Stimulated activated CD4-positive, alpha-beta T cell treated with anti-CD3 and anti-CD28 coated beads, TNF-alpha, amount 100 ng/mL, for 4 hours (primary cell): ENCODE measurements around the gene ITGA5.
A peak's percentile ranks its signal among the peaks of the same experiment; 100 is the strongest.

Experiments used
- DNase-seq, 3 experiments: peaks; one replicate each; pipeline ENCODE4 v3.0.0-alpha.2; 2020; ENCODE audit warnings: low read depth in 3 of 3

ITGA5 gene

DNA sequence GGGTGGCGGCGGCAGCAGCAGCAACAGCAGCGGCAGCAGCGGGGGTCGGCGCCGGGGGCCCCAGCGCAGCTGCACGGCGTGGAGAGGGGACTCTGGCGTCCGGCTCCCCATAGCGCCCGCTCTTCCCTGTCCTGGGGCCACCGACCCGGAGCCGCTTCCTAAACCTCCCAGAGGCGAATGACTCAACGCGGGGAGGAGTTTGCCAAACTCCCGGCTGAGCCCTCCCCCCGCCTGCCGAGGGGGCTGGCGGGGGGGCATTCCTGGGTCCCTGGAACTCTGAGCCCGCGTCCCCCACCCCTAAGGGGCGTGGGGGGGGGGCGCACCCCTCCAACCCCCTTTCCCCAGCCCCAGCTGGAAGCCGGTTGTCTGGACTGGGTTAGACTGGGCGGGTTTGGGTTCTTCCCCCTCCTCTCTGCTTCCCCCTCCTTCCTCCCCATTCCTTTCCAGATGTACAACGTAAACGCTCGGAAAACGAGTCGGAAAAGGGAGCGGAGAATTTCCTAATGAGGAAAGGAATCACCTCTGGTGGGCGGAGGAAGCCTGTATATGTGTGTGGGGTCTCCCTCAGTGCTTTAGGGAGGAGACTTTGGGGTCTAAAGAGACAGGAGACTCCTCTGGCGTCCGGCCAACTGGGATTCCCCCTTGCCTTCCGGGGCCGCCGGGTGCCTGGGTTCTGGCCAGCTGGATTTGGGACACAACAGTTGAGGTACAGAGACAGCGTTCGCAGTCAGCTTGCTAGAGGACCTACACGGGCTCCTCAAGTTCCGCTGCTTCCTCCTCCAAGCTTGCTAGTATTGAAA is at the start of gene ITGA5:
Gene ITGA5, minus strand, starts transcription at position 179 of the 800 bp plus-strand sequence. Its CDS starts 68 bp downstream, at position 111.
- peak in 1 of 3 experiments; percentile 25 for DNase-seq

DNA sequence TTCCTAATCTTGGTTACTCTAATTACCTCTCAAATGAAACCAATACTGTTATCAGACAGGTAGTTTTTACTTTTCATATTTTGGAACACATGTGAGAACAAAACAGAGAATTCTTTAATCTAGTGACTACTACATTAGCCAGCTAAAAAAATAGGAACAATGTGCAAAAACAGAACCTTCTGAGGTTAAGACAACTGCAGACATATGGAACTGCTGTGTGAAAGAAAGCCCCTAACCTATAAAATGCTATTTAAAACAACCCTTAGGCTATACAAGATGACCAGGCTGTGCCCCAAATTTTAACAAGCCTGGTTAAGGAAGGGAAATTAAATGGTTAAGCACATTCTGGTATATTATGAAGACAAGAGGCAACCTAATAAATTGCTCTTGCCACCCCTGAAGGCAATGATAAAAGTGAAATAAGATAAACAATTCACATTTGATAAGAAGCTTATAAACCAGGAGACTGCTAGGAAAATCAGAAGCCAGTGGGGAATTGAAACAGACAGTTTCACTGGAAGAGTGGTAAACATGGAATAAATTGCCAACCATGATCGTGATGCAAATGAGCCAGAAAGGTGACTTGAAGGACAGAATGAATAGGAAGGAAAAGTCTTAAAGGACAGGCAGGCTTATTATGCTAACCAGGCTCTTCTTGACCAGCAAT is 46.9 kb upstream of the ITGA5 start:
- DNase-seq, result no peak

- DNase-seq, result no peak
Measured at GRCh38 chr12:54463484-54463883, 44.4 kb upstream of the ITGA5 start.

DNA sequence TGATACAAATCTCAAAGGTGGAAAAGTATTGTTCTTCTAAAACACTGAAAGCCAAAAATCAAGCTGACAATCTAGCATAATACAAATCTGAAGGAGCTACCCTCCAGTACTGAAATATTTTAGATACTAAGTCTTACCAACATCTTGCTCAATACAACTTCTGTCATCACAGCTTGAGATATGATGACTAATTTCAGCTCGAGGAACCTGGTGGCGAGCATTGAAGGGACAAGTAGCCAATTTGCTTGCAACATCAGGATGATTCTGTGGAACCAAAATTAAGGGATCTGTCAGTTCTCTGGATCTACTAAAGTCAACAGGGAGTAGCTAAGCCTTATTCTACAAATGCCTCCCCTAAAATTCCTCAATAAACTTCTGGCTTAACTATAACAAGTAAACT is 44.0 kb upstream of the ITGA5 start:
- no peak for DNase-seq

DNA sequence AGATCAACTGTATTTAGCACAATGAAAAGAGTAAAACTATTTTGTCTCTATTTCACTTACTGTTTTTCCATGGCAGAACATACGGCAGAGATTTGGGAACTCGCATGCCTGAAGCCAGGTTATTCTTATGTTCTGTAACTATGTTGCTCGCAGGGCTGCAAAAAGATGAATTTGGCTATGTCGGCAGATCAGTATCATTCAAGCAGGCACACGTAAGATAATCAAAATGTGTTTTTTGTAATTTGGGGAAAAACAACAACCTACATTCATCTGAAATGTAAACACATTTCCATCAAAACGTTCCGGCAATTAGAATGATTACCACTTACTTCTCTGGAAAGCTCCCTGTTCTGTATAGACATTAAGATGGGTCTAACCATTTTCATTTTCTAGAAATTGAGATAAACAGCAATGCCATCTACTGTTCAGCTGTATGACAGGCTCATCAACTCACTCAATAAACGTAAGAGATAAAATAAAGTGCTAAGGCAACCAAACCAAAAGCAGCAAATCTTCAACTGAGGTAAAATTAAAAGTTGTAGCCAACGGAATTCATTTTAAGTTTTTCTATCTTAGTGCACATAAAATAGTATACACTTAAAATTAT is 41.4 kb upstream of the ITGA5 start:
- no peak for DNase-seq

- DNase-seq, result no peak
Measured at GRCh38 chr12:54459355-54459754, 40.3 kb upstream of the ITGA5 start.

DNA sequence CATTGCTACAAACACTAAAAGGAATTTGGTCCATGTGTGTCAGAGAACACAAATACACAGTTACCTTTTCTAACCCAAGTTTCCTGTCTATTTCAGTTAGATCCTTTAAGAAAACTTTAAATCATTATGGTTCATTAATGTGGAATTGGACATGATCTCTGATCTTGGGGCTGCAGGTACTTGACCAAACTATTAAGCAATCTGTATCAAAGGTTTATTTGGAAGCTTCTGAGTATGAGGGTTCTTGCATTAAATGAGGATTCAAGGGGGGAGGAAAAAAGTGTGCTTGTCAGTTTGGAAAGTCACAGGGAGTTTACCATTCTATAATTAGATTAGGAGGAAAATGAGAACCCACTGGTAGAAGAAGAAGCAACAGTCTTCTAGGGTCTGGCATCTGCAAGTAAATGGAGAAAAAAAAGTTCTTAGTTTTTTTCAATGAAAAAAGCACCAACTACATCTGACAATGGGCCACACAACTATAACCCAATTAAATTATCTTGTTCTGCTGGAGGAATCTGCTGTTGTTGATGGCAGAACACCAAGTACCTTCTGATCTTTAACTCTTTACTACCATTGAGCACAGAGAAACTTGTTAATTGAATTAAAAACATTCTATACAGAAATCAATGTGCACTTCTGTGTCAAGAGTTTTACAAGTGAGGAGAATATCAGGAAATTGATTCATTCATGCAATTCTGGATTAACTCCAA is 36.8 kb upstream of the ITGA5 start:
- no peak for DNase-seq

- DNase-seq, result no peak
Measured at GRCh38 chr12:54452628-54453027, 33.6 kb upstream of the ITGA5 start.

DNA sequence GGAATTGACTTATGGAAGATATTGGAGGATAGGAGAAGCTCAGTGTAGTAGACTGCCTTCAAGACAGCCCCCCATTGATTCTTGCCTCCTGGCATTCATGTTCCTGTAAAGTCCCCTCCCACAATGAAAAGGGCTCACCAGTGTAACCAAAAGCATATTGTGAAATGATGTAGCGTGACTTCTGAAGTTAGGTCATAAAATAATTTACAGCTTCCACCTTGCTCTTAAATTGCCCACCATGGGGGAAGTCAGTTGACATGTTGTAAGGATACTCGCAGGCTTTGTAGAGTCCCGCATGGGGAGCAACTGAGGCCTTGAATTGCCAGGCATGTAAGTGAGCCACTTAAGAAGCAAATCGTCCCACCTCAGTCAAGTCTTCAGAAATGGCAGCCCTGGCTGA is 29.3 kb upstream of the ITGA5 start:
- no peak for DNase-seq

DNA sequence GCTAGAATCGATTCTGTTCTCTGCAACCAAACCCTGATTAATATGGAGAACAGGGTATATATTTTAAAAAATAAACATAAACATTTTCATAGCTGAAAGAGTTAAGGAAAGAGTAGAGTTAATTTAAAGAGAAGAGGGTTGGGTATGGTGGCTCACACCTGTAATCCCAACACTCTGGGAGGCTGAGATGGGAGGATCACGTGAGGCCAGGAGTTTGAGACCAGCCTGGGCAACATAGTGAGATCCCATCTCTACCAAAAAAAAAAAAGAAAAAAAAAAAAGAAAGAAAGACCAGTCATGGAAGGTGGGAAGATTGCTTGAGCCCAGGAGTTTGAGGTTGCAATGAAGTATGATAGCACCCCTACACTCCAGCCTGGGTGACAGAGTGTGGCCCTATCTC is 28.9 kb upstream of the ITGA5 start:
- DNase-seq, result no peak

DNA sequence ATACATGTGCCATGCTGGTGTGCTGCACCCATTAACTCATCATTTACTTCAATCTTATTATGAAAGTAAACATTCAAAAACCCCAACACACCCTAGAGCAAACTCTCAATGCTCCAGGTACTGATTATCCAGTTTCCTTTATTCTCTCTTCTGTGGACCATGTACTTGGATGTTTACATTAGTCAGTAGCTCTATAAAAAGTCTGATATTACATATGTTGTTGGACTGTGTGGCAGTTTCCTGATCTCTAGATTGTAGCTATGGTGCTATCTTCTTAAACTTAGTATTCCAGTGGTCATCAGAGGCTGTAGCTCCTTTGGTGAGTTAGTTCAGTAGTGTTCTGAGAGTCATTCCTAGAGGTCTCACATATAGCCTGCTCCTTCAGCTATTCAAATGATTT is 25.1 kb upstream of the ITGA5 start:
- no peak for DNase-seq

DNA sequence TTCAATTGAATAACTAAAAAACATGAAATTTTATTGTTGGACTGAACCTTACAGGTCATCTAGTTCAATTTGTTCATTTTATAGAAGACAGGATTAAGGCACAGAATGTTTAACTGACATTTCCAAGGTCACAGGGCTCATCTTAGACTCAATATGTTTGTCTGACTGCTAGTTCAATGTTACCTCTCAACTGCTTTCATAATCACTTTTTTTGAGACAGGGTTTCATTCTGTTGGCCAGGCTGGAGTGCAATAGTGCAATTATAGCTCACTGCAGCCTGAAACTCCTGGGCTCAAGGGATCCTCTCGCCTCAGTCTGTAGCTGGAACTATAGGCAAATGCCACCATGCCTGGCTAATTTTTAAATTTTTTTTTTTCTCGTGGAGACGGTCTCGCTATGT is 24.4 kb upstream of the ITGA5 start:
- DNase-seq, result no peak

DNA sequence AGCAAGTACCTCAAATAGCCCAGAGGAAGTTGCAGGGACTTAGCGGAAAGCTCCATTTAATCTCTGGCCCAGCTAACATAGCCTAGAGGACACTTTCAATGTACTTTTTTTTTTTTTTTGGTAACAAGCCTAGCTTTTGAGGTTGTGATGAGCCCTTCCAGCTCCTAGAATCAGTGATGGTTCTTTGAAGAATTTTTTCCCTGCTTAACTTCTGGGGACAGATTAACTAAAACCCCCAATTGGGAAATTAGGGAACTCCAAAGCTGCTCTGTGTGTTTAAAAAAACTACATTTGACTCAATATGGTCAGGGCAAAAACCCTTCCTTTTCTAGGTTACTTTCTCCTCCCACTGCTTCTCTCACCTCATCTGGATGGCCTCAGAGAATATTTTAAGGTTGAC is 23.9 kb upstream of the ITGA5 start:
- no peak for DNase-seq

GRCh38 chr12:54442099-54442498 is 23.0 kb upstream of the ITGA5 start:
- no peak for DNase-seq

DNA sequence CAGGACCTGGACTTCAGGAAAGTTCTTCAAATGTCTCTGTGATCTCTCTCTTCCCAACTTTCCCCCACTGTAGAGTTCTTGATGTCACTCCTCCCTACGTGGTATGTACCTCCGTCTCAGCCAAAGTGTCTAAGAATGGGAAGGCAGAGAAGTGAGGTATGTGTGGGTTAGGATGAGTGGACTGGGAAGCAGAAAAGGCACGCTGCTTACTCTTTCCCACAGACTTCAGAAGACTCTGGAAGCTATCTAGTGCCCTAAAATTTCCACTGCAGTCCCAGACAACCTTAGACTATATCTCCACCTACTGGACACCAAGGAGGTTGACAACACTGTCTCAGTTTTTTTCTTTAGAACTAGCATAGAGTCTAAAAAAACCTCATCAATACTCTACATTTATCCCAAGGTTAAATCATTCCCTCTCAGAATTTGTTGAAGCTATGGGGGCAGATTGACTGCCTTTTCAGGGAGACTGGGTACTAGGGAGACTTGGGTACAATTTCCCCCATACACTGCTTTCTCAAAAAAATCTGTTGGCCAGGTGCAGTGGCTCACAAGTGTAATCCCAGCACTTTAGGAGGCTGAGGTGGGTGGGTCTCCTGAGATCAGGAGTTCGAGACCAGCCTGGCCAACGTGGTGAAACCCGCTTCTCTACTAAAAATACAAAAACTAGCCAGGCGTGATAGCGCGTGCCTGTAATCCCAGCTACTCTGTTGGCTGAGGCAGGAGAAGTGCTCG is 20.6 kb upstream of the ITGA5 start:
- DNase-seq, result no peak

DNA sequence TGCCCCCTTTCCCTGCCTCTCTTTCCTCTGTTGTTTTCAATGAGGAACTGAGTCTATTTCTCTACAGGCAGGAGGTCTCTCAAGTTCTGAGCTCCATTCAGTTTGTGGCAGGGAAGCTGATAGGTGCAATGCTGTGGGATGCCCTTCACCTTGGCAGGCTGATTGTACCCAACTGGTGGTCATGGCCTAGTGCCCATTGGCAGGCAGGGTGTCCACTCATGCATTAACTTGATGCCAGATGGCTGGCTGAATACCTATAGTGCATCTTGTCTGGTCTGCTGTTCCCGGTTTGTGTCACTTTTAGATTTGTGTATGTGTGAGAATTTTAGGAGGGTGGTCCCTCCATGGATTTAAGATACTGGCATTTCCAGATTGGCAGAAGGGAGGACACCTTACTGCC is 20.0 kb upstream of the ITGA5 start:
- no peak for DNase-seq

DNA sequence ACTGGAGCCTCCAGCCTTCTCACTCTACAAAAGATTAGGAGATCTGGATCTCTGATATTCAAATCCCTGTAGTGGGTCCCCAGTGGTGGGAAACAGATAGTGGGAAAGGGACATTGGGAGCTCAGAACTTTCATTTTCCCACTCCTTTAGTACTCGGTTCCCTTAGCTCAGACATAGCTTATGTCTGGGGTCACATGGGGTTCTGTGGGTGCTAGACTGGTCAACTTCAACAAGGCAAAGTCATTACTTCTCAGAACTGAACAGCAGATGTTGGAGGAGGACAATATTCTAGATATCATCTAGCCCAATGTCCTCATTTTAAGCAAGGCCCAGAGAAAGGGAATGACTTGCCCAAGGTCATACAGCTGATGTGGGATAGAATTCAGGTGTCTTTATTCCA is 19.5 kb upstream of the ITGA5 start:
- no peak for DNase-seq

DNA sequence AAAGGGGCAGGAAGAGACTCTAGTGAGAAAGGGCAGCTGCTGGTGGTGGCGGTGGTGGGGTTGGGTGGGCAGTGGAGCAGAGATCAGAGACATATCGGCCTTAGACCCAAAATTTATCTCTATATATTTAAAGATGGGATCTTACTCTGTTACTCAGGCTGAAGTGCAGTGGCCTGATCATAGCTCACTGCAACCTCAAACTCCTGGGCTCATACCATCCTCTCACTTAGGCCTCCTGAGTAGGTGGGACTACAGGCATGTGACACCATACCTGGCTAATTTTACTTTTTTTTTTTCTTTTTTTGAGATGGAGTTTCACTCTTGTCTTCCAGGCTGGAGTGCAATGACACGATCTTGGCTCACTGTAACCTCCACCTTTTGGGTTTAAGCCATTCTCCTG is 18.6 kb upstream of the ITGA5 start:
- no peak for DNase-seq

DNA sequence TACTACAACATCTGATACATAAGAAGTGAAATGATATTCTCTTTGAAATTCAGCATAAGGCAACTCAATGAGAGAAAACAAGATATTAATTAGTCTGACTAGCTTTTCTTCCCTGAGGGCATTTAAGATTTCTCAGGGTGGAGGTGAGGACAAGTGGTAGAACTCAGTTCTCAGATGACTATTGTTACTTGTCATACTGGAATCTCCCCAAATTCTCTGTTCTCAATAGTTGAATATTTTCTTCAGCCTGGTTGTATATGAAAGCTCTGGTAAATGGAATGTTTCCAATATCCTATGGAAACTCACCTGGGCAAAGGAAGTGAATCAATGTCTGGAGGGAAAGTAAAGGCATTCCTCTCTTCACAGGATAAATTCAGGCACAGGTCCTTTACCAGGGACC is 18.2 kb upstream of the ITGA5 start:
- DNase-seq, result no peak

DNA sequence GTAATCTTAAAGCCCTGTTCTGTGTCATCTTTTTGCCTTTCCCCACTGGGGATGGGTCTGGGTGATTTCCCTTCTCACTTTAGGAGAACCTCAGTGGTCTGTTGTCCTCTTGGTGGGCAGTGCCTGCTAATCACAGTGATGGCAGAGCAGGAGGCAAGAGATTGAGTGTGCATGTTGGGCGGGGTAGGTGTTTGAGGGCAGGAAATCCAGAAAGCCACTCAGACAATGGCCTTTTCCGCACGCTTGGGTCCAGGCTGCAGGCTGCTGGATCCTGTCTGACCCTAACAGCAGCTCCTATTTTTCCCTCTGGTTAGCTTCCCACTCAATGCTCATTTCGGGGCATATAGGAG is 13.7 kb upstream of the ITGA5 start:
- DNase-seq, result no peak

DNA sequence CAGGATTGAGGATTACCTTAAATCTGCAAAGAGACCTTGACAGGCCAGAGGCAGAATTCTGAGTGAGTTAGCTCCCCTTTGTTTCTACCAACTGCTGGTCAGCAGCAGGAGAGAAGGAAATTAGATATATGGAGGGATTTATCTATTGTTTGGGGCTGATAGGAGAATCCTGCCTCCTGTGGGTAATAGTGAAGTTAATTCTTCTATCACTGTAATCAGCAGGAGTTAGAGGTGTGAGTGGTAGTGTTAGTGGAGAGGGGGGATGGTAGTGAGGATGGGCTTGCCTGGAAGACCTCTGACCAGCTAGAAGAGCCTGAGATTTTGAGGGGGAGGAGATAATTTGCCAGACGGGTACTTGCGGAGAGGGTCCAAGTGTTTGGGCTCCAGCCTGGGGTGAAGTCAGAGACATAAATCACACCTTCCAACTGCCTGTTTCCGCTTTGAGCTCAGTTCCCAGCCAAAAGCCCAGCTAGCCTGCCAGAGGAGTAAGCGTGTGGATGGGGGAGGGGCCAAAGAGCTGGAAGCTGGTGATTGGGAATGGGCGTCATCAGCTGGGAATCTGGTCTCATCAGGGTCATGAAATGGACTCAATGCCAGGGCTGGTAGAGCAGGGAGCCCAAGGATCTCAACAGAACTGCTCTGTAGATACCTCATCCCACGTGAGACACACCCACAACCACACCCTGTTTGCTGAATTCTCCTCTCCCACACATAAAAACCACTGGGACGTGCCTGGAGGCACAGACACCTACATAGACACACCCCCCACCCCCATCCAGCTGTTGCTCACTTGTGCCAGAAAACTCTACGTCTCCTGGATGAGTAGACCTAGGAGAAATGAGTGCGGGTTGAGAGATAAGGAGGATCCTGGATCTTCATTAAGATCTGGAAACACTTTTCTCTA is 13.1 kb upstream of the ITGA5 start:
- no peak for DNase-seq
